Suprapubic skin (tissue), 4 donors: ENCODE results near the gene TMEM179. TPM values are rescaled to one million over a fixed set of nuclear protein-coding genes. Genes with fewer than 3 reads are reported as not detected.
A peak's percentile ranks its signal among the peaks of the same experiment; 100 is the strongest.

Experiments used
- DNase-seq, 2 donors: peaks; one replicate each; pipeline ENCODE4 v3.0.0-alpha.2; 2019; ENCODE audit warnings: low spot score in 2 of 2
- H3K27ac ChIP-seq: fragments of 200-600 bp; sonication (generic); one replicate; pipeline ENCODE4 v1.5.1; 2019
- H3K27me3 ChIP-seq: fragments of 200-600 bp; sonication (generic); one replicate; pipeline ENCODE4 v1.5.1; 2019
- H3K36me3 ChIP-seq: fragments of 200-600 bp; sonication (generic); one replicate; pipeline ENCODE4 v1.5.1; 2019
- H3K4me1 ChIP-seq: fragments of 200-600 bp; sonication (generic); one replicate; pipeline ENCODE4 v1.5.1; 2019
- H3K4me3 ChIP-seq: fragments of 200-600 bp; sonication (generic); one replicate; pipeline ENCODE4 v1.5.1; 2019; ENCODE audit warnings: mild to moderate bottlenecking
- H3K9me3 ChIP-seq: fragments of 200-600 bp; sonication (generic); one replicate; pipeline ENCODE4 v1.5.1; 2019
- CTCF ChIP-seq, 2 donors: fragments of 200-600 bp in 1 of 2; fragments of 450-650 bp in 1 of 2; sonication (generic) in 1 of 2; IDR thresholded peaks; one replicate each; pipeline ENCODE4 v1.5.1; 2016 to 2019; ENCODE audit warnings: antibody characterized with exemption in 2 of 2, mild to moderate bottlenecking in 1 of 2, moderate library complexity in 1 of 2
- EP300 ChIP-seq: sonication (generic); formaldehyde crosslinking; IDR thresholded peaks from one replicate; pipeline ENCODE4 v1.6.1; 2017; ENCODE audit warnings: antibody characterized with exemption
- POLR2A ChIP-seq, 2 donors: fragments of 450-650 bp; IDR thresholded peaks; one replicate each; pipeline ENCODE4 v1.6.1; 2017; ENCODE audit warnings: antibody characterized with exemption in 2 of 2, mild to moderate bottlenecking in 2 of 2, moderate library complexity in 2 of 2
- POLR2AphosphoS5 ChIP-seq, 3 donors: sonication (generic); formaldehyde crosslinking; IDR thresholded peaks; one replicate each; pipeline ENCODE4 v1.6.1; 2017; ENCODE audit warnings: antibody characterized with exemption in 3 of 3
- WGBS: methylation state at CpG from one replicate; pipeline ENCODE4 v1.1.5; 2018; 5-methylcytosine and 5-hydroxymethylcytosine counted together
- total RNA-seq, 4 donors: library from RNA; depleted of rRNA; stranded (reverse); fragments of >200 nt; gene quantifications; one replicate each; pipeline ENCODE4 v1.1.0, GENCODE V29; 2016

TMEM179 gene
- total RNA-seq, 4 donors from 2014 or later, result not detected

- Histone ChIP-seq H3K27me3 (peaks cover 71% of the 10 kb centered on the region), H3K4me3 (no peak overlapping the region), H3K36me3 (no peaks in the 10 kb centered on the region), H3K27ac (no peak overlapping the region), H3K4me1 (no peaks in the 10 kb centered on the region), H3K9me3 (no peaks in the 10 kb centered on the region)
- WGBS, result 85% methylated on average over 4 of the region's 5 CpGs
- no peak for DNase-seq
- no peak for TF ChIP-seq CTCF (IDR thresholded peaks at IDR 0.05)
- no peak for TF ChIP-seq EP300
- TF ChIP-seq POLR2A (IDR thresholded peaks at IDR 0.05), result no peak
- no peak for TF ChIP-seq POLR2AphosphoS5 (IDR thresholded peaks at IDR 0.05)
Observed at GRCh38 chr14:104557086-104557485, 47.5 kb downstream of the TMEM179 start.

- H3K4me3 ChIP-seq, result no peak overlapping the region
- H3K27ac ChIP-seq, result no peak overlapping the region
- TF ChIP-seq CTCF (IDR thresholded peaks at IDR 0.05) (no peak), EP300 (no peak), POLR2A (IDR thresholded peaks at IDR 0.05) (no peak), POLR2AphosphoS5 (IDR thresholded peaks at IDR 0.05) (no peak)
- WGBS, result 59% methylated on average over 5 of the region's 13 CpGs
- H3K4me1 ChIP-seq, result no peaks in the 10 kb centered on the region
- H3K36me3 ChIP-seq, result no peaks in the 10 kb centered on the region
- peaks cover 71% of the 10 kb centered on the region for H3K27me3 ChIP-seq
- H3K9me3 ChIP-seq, result no peaks in the 10 kb centered on the region
- DNase-seq, result no peak
Observed at GRCh38 chr14:104556256-104557021, 48.1 kb downstream of the TMEM179 start.

- Histone ChIP-seq H3K36me3 (no peaks in the 10 kb centered on the region), H3K4me3 (no peak overlapping the region), H3K27ac (no peak overlapping the region), H3K4me1 (no peaks in the 10 kb centered on the region), H3K27me3 (peaks cover 69% of the 10 kb centered on the region), H3K9me3 (no peaks in the 10 kb centered on the region)
- TF ChIP-seq CTCF (IDR thresholded peaks at IDR 0.05) (no peak), POLR2AphosphoS5 (IDR thresholded peaks at IDR 0.05) (no peak), EP300 (no peak), POLR2A (IDR thresholded peaks at IDR 0.05) (no peak)
- 85% methylated on average over 11 of the region's 11 CpGs for WGBS
- DNase-seq, result no peak
Observed at GRCh38 chr14:104555430-104556255, 48.9 kb downstream of the TMEM179 start.

- 55% methylated on average over 19 of the region's 26 CpGs for WGBS
Observed at GRCh38 chr14:104554608-104555429, 49.8 kb downstream of the TMEM179 start.

More at GRCh38 chr14:104554608-104555429, 49.8 kb downstream of the TMEM179 start:
- Histone ChIP-seq H3K36me3 (no peaks in the 10 kb centered on the region), H3K27me3 (peaks cover 65% of the 10 kb centered on the region), H3K27ac (no peak overlapping the region), H3K4me3 (no peak overlapping the region), H3K4me1 (no peaks in the 10 kb centered on the region), H3K9me3 (no peaks in the 10 kb centered on the region)
- peak in 1 of 2 donors; percentile 53 for DNase-seq
- TF ChIP-seq POLR2AphosphoS5 (IDR thresholded peaks at IDR 0.05) (no peak), POLR2A (IDR thresholded peaks at IDR 0.05) (no peak), EP300 (no peak), CTCF (IDR thresholded peaks at IDR 0.05) (no peak)
